KBM-7 (cell line): ENCODE measurements around the gene PRIMPOL.
A peak's percentile ranks its signal among the peaks of the same experiment; 100 is the strongest.
"Not testable (repeated sequence)": the region's sequence is repeated elsewhere in the genome, so short reads cannot be mapped to it uniquely, and the experiment has no call there.

Experiments
- DNase-seq: peaks from one replicate; pipeline ENCODE4 v3.0.0-alpha.2; 2015
- in situ Hi-C: fragments of 300-500 bp; cut with MboI; formaldehyde crosslinking; loops from 2 replicates; pipeline ENCODE4 v1.14.3; 2020; ENCODE audit warnings: low sequenced_read_pairs, low pct_unique_long_range_greater_than_20kb, mixed read lengths

The PRIMPOL gene

DNA sequence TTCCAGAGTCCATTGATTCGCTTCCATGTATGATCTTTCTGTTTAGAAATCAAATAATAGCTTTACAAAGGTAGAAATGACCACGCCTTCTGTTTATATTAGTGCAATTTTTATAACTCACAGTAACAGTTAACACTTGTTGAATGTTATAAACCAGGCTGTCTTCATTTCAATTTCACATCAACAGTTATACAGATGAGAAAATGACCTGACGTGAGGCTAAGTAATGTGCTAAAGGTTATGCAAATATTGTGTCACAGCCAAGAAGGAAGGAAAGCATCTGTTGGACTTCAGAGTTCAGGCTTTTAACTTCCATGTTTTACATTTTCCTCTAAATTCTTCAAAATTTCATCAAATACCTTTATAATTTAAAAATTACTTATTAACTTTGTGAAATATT is 14.2 kb upstream of the PRIMPOL start:
- in situ Hi-C loops: no loop called here
- DNase-seq: no peak

DNA sequence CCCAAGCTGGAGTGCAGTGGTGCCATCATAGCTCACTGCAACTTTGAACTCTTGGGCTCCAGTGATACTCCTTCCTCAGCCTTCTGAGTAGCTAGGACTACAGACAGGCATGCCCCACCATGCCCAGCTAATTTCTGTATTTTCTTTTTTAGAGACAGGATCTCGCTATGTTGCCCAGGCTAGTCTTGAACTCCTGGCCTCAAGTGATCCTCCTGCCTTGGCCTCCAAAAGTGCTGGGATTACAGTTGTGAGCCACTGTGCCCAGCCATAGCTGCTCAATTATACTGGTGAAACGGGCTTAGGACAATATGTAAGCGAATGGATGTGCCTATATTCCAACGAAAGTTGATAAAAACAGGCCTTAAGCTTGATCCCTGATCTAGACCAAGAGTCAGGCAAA is 13.4 kb upstream of the PRIMPOL start:
- in situ Hi-C loops: no loop called here

DNA sequence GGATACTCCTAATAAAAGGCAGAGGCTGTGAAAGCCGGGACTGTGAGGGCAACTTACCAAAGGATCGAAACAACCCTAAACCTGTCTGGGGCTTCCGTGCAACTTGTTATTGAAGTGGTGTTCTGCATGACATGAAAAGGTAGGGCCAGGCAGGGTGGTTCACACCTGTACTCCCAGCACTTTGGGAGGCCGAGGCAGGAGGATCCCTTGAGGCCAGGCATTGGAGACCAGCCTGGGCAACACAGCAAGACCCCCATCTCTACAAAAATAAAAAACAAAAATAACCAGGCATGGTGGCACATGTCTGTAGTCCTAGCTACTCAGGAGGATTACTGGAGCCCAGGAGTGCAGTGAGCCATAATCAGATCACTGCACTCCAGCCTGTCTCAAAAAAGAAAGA is 12.6 kb upstream of the PRIMPOL start:
- in situ Hi-C loops: no loop called here
- no peak for DNase-seq

More for the DNA sequence above, 13.4 kb upstream of the PRIMPOL start:
- DNase-seq: no peak

DNA sequence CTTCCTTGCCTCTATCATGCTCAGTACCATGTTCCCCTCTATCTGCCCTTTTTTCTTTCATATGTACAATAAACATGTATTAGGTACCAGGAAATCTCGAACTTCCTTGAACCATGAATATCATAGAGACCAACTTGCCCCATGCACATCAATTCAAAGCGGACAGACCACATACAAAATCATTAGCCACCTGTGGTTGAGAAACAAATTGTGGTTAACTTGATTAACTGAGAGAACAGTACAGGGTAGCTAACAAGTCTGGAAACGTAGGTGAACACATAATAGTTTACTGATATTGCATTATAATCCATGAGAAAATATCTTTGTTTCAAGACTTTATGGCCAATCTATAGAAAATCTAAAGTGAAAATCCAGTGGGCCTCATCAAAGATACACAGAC is 8.5 kb upstream of the PRIMPOL start:
- in situ Hi-C loops: no loop called here
- DNase-seq: no peak

DNA sequence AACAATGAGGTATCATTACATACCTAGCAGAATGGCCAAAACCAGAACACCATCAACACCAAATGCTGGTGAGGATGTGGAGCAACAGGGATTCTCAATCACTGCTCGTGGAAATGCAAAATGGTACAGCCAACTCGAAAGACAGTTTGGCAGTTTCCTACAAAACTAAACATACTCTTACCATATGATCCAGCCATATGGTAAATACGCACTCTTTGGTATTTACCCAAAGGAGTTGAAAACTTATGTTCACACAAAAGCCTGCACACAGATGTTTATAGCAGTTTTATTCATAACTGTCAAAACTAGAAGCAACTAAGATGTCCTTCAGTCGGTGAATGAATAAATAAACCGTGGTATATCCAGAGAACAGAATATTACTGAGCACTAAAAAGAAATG is 8.1 kb upstream of the PRIMPOL start:
- DNase-seq: no peak
- in situ Hi-C loops: no loop called here

DNA sequence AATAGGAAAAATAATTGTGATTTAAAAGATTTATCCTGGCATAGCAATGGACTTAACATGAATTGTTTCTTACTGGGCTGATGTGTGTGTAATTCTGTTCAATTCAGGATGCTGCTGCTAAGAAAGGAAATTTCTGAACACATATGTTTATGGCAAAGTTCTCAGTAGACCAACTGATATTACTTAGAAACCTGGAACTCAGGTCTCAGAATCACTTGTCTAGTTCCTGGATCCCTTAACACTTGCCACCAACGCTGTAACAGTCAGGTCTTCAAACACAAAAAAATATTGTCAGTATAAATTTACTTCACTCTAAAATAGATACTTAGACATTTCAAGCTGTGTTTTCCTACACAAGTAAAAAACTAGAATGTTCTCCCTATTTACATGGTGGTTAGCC is 5.8 kb upstream of the PRIMPOL start:
- in situ Hi-C loops: no loop called here
- DNase-seq: no peak

- in situ Hi-C loops: no loop called here
- no peak for DNase-seq
Measured at GRCh38 chr4:184644553-184645307, 4.8 kb upstream of the PRIMPOL start.

GRCh38 chr4:184645904-184646610 is 3.5 kb upstream of the PRIMPOL start:
- no peak for DNase-seq
- in situ Hi-C loops: no loop called here

- in situ Hi-C loops: no loop called here
- DNase-seq: no peak
Measured at GRCh38 chr4:184647266-184648053, 2.1 kb upstream of the PRIMPOL start.

DNA sequence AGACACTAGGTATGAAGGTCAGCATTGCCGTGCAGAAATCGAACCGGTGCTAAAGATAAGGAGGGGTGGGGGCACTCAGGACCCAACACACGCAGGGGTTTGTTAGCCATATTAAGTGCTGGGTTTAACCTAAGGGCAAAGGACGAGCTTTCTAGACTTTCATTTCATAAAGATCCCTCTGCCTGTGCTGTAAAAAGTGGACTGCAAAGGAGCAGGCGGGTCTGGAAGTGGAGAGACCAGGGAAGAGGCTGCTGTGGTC is 1.6 kb upstream of the PRIMPOL start:
- no peak for DNase-seq
- in situ Hi-C loops: no loop called here

DNA sequence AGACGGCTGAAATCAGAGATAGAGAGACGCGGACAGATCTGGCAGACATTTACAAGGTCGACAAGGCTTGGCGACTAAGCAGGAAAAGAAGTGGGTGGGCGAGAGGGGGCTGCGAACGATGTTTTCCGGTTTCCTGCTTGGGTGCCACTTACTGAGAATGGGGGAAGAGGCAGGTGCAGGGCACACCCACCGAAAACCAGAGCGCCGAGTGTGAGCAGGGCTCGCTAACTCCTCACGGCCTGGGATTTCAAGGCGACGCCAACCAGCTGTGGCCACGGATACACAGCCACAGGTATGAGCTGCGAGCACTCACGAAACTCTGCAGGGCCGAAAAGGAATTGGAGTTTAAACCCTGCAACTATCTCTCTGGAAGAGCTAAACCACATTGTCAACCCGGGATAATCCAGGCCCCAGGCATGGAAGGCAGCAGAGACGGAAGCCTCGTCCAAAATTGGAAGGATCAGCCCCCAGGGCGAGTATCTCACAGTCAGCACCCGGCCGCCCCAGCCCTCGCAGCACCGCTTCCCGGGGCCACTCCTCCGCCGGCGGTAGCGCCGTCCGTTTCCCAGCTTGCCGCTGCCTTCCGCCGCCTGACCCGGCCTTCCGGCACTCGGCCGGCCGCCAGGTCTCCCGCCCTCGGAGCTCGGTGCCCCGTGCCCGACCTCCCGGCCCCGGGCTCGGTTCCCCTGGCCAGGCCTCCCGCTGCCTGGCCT is 1.1 kb upstream of the PRIMPOL start:
- in situ Hi-C loops: no loop called here

GRCh38 chr4:184649971-184650855 is 675 bp downstream of the PRIMPOL start:
- peak; percentile 64 for DNase-seq
- in situ Hi-C loops: no loop called here

More for the DNA sequence above, 1.1 kb upstream of the PRIMPOL start:
- peak; percentile 56 for DNase-seq

DNA sequence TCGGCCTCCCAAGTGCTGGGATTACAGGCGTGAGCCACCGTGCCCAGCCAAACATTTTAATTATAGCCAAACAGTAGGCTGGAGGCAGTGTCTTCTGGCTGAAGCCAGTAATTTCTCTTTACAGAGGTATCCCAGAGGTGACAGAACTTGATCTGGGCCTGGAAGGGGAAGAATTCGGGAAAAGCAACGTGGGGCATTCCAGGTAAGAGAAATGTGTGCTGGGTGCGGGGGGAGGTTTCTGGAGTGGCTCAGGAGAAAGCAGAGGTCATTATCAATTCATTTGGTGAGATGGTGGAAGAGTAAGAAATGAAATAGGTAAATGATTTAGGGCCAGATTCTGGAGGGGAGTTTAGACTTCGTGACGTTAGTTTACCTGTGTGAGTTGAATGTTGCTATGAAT is 2.4 kb downstream of the PRIMPOL start:
- no peak for DNase-seq
- in situ Hi-C loops: no loop called here

- DNase-seq, in situ Hi-C loops: not testable (repeated sequence)
Measured at GRCh38 chr4:184652681-184653080, 3.1 kb downstream of the PRIMPOL start.

DNA sequence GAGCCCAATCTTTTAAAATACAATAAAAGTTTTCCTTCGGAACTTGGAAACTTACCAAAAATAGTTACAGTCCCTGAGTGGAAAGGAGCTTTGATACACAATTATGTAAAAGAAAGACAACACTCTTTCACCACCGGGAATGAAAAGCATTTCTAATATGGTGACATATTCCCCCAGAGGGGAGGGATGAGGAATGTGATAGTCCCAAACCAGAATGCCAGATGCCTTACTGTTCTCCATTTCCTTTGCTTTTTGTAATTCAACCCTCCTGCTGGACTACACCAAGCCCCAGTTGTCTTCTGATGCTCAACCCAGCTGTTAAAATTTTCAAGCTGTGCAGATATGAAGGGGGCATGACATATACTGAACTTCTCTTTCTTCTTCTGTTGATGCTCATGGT is 4.1 kb downstream of the PRIMPOL start:
- DNase-seq: no peak
- in situ Hi-C loops: no loop called here

- no peak for DNase-seq
- in situ Hi-C loops: no loop called here
Measured at GRCh38 chr4:184655889-184656869, 6.6 kb downstream of the PRIMPOL start.

DNA sequence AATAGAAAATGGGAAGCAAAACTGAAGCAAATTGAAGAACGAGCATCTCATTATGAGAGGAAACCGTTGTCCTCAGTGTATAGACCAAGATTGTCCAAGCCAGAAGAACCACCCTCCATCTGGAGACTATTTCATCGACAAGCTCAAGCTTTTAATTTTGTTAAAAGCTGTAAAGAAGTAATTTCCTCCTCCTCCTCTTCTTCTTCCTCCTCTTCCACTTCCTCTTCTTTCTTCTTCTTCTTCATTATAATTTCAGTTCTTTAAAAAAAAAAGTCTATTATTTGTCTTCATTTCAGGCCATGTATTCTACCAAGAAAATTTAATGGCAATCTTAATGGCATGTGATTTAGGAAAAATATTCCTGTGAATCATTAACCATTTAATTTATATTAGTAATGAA is 7.6 kb downstream of the PRIMPOL start:
- in situ Hi-C loops: no loop called here
- no peak for DNase-seq

GRCh38 chr4:184657820-184658219 is 8.3 kb downstream of the PRIMPOL start:
- in situ Hi-C loops: not testable (repeated sequence)

More at GRCh38 chr4:184657820-184658219, 8.3 kb downstream of the PRIMPOL start:
- DNase-seq: not testable (repeated sequence)
